GM18498 (cell line): ENCODE results near the gene FAM180B.
"Not testable (repeated sequence)": the region's sequence is repeated elsewhere in the genome, so short reads cannot be mapped to it uniquely, and the experiment has no call there.

ENCODE experiments used
- ATAC-seq: cut with Tn5 transposase; IDR thresholded peaks from one replicate; pipeline ENCODE4 v1.9.1; 2021; ENCODE audit warnings: mild to moderate bottlenecking, moderate library complexity; ENCODE audit not compliant: unreplicated experiment

Gene FAM180B

GRCh38 chr11:47593934-47594855, 7.7 kb downstream of the FAM180B start, which contains the start of gene C1QTNF4:
Gene C1QTNF4 (minus strand): TSS chr11:47594411. CDS start chr11:47590810, 3,601 bp downstream.
- ATAC-seq, result no peak

- ATAC-seq, result no peak
Observed at GRCh38 chr11:47595029-47595428, 8.6 kb downstream of the FAM180B start.

GRCh38 chr11:47595967-47596366, 9.5 kb downstream of the FAM180B start:
- ATAC-seq, result no peak

- ATAC-seq, result no peak
Observed at GRCh38 chr11:47599902-47600301, 13.4 kb downstream of the FAM180B start.

GRCh38 chr11:47603295-47603694, 16.8 kb downstream of the FAM180B start:
- ATAC-seq, result no peak

- no peak for ATAC-seq
Observed at GRCh38 chr11:47605921-47606320, 19.4 kb downstream of the FAM180B start.

GRCh38 chr11:47606731-47607130, 20.3 kb downstream of the FAM180B start:
- no peak for ATAC-seq

- ATAC-seq, result no peak
Observed at GRCh38 chr11:47607380-47607779, 20.9 kb downstream of the FAM180B start.

- ATAC-seq, result no peak
Observed at GRCh38 chr11:47609675-47610074, 23.2 kb downstream of the FAM180B start.

- ATAC-seq, result peak; percentile 94
Observed at GRCh38 chr11:47611348-47611794, 24.9 kb downstream of the FAM180B start.

GRCh38 chr11:47615249-47615648, 28.8 kb downstream of the FAM180B start:
- ATAC-seq, result no peak

- ATAC-seq, result no peak
Observed at GRCh38 chr11:47616726-47617416, 30.4 kb downstream of the FAM180B start.

GRCh38 chr11:47617417-47617809, 30.9 kb downstream of the FAM180B start:
- no peak for ATAC-seq

GRCh38 chr11:47620836-47621378, 34.4 kb downstream of the FAM180B start:
- no peak for ATAC-seq

GRCh38 chr11:47626234-47626633, 39.8 kb downstream of the FAM180B start:
- no peak for ATAC-seq

GRCh38 chr11:47628026-47628425, 41.5 kb downstream of the FAM180B start:
- no peak for ATAC-seq

GRCh38 chr11:47631473-47631872, 45.0 kb downstream of the FAM180B start:
- no peak for ATAC-seq

- not testable (repeated sequence) for ATAC-seq
Observed at GRCh38 chr11:47636331-47636730, 49.9 kb downstream of the FAM180B start.
